ENCODE results near the gene ST6GALNAC3.

DNA sequence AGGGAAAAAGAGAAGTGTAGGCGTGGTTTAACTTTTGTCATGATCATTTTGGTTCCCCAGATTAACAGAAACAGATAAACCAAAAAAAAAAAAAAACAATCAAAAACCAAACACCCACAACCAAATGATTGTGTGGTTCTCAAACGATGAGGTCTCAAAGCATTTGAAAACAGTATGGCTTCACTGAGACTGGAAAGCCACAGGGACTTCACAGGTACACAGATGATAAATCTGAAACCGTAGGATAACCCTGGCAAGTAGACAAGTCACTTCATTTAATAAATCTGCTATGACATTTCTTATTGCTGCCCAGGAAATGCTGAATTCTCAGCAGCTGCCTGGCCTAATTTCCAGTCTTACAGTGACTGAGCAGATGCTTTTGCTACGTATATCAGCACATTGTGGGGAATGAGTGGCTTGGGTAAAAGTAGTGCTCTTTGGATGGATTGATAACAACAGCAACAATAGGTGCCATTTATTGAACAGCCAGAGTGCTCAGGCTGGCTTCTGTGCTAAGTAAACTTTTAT is 6.1 kb downstream of the ST6GALNAC3 start:
- TF ChIP-seq CTCF (optimal IDR thresholded peaks at IDR 0.05 in 1 of 3, IDR thresholded peaks at IDR 0.05 in 1 of 3, conservative IDR thresholded peaks at IDR 0.05 in 1 of 3; ENCODE audit: extremely low read depth in 1 of 3, insufficient read depth in 2 of 3, low read length in 3 of 3) (no peak), EZH2 (IDR thresholded peaks at IDR 0.05; ENCODE audit: low read length) (no peak)

Data from keratinocyte (primary cell).